Lung (tissue), 12 donors: ENCODE measurements around the gene SCAF1. TPM values are rescaled to one million over a fixed set of nuclear protein-coding genes. Genes with fewer than 3 reads are reported as not detected.

Source experiments
- ATAC-seq: fragments of 200-7000 bp; cut with Tn5 transposase; one replicate; pipeline ENCODE4 v1.9.1; 2020; ENCODE audit warnings: moderate number of reproducible peaks; ENCODE audit not compliant: insufficient read depth, low FRiP score
- DNase-seq, 3 donors: peaks; one replicate each; pipeline ENCODE4 v3.0.0-alpha.2; 2013 to 2017
- H3K27ac ChIP-seq, 2 donors: one replicate each; pipeline ENCODE4 v1.5.1; 2013; ENCODE audit warnings: mild to moderate bottlenecking in 2 of 2, moderate library complexity in 2 of 2, control low read depth in 1 of 2, inconsistent platforms in 1 of 2, low read depth in 1 of 2, low read length in 1 of 2
- H3K27me3 ChIP-seq, 3 donors: one replicate each; pipeline ENCODE4 v1.5.1; 2013; ENCODE audit warnings: low read length in 2 of 3; ENCODE audit not compliant: control insufficient read depth in 3 of 3, insufficient read depth in 3 of 3
- H3K36me3 ChIP-seq, 4 donors: one replicate each; pipeline ENCODE4 v1.5.1; 2013; ENCODE audit warnings: low read length in 4 of 4, mild to moderate bottlenecking in 1 of 4, moderate library complexity in 1 of 4; ENCODE audit not compliant: control insufficient read depth in 4 of 4, insufficient read depth in 4 of 4
- H3K4me1 ChIP-seq, 5 donors: one replicate each; pipeline ENCODE4 v1.5.1; 2013; ENCODE audit warnings: low read length in 5 of 5, mild to moderate bottlenecking in 2 of 5, moderate library complexity in 1 of 5; ENCODE audit not compliant: control insufficient read depth in 5 of 5, insufficient read depth in 5 of 5
- H3K4me3 ChIP-seq: one replicate; pipeline ENCODE4 v1.5.1; 2013; ENCODE audit warnings: mild to moderate bottlenecking, control low read depth, moderate library complexity
- H3K9ac ChIP-seq, 2 donors: one replicate each; pipeline ENCODE4 v1.5.1; 2013; ENCODE audit warnings: low read length in 2 of 2, control low read depth in 1 of 2; ENCODE audit not compliant: insufficient read depth in 1 of 2
- H3K9me3 ChIP-seq, 4 donors: one replicate each; pipeline ENCODE4 v1.5.1; 2013; ENCODE audit warnings: low read length in 3 of 4, mild to moderate bottlenecking in 1 of 4, moderate library complexity in 1 of 4; ENCODE audit not compliant: control insufficient read depth in 4 of 4, insufficient read depth in 3 of 4
- CTCF ChIP-seq: IDR thresholded peaks from 2 replicates; pipeline ENCODE4 v1.5.1; 2012; ENCODE audit warnings: mild to moderate bottlenecking; ENCODE audit errors: control extremely low read depth, extremely low read depth
- WGBS, 2 donors: extraction: QIAGEN DNeasy Blood & Tissue Kit; methylation state at CpG; one replicate each; pipeline ENCODE4 v1.1.7; 2013; 5-methylcytosine and 5-hydroxymethylcytosine counted together
- polyA plus RNA-seq, 2 donors: library from polyadenylated mRNA; stranded (reverse); fragments of 200-250 nt; gene quantifications; one replicate each; pipeline ENCODE4 v1.2.1, GENCODE V29; 2013
- total RNA-seq, 2 donors: library from RNA; depleted of rRNA in 1 of 2; stranded (reverse); fragments of >200 nt in 1 of 2; gene quantifications; one replicate each; pipeline ENCODE4 v1.2.1, GENCODE V29; 2014 to 2021
- donor health status: control.
- donor health status: control.
- donor health status: Bipolar disorder and iron deficiency.
- donor health status: healthy.
- donor health status: DM: yes; HTN: yes; CAD: no.

The SCAF1 gene
- total and polyA plus RNA-seq, 4 donors = 22.5 to 80.2 (median 25.5) TPM

- Histone ChIP-seq H3K27me3 (no peaks in the 10 kb centered on the region), H3K9ac (no peak overlapping the region), H3K4me3 (no peak overlapping the region), H3K4me1 (no peaks in the 10 kb centered on the region), H3K27ac (no peak overlapping the region), H3K9me3 (no peaks in the 10 kb centered on the region), H3K36me3 (peaks cover 10 to 81% (median 25%) of the 10 kb centered on the region in 4 donors)
- DNase-seq = no peak
- ATAC-seq = no peak
- WGBS, 2 donors = 97% methylated on average over 59 to 72 of the region's 72 CpGs
- TF ChIP-seq CTCF = no peak
Measured at GRCh38 chr19:49651029-49651819, 9.2 kb downstream of the SCAF1 start.

- Histone ChIP-seq H3K9me3 (no peaks in the 10 kb centered on the region), H3K9ac (no peak overlapping the region), H3K27ac (no peak overlapping the region), H3K4me1 (no peaks in the 10 kb centered on the region), H3K4me3 (no peak overlapping the region), H3K27me3 (no peaks in the 10 kb centered on the region), H3K36me3 (peaks cover 10 to 80% (median 26%) of the 10 kb centered on the region in 4 donors)
- WGBS, 2 donors = 97 to 98% methylated on average over 90 to 110 of the region's 110 CpGs
- ATAC-seq = no peak
- no peak for DNase-seq
- no peak for TF ChIP-seq CTCF
Measured at GRCh38 chr19:49651820-49652550, 10.0 kb downstream of the SCAF1 start.

DNA sequence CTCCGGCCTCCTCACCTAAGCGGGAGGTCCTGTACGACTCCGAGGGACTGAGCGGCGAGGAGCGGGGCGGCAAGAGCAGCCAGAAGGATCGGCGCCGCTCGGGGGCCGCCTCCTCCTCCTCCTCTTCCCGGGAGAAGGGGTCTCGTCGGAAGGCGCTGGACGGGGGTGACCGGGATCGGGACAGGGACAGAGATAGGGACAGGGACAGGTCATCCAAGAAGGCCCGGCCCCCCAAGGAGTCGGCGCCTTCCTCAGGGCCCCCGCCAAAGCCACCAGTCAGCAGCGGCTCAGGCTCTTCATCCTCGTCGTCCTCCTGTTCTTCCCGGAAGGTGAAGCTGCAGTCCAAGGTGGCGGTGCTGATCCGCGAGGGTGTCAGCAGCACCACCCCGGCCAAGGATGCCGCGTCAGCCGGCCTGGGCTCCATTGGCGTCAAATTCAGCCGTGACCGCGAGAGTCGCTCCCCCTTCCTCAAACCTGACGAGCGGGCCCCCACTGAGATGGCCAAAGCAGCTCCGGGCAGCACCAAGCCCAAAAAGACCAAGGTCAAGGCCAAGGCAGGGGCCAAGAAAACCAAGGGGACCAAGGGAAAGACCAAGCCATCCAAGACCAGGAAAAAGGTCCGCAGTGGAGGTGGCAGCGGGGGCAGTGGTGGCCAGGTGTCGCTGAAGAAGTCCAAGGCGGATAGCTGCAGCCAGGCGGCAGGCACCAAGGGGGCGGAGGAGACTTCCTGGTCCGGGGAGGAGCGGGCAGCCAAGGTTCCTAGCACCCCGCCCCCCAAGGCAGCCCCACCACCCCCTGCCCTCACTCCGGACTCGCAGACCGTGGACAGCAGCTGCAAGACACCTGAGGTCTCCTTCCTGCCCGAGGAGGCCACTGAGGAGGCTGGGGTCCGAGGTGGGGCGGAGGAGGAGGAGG lies 10.8 kb downstream of the SCAF1 start:
- ATAC-seq (no peak), DNase-seq (no peak)
- peaks cover 11 to 80% (median 27%) of the 10 kb centered on the region in 4 donors for H3K36me3 ChIP-seq
- TF ChIP-seq CTCF = no peak
- no peaks in the 10 kb centered on the region for H3K9me3 ChIP-seq
- no peak overlapping the region for H3K27ac ChIP-seq
- no peak overlapping the region for H3K9ac ChIP-seq
- 94 to 95% methylated on average over 41 to 58 of the region's 58 CpGs for WGBS, 2 donors
- H3K4me1 ChIP-seq = no peaks in the 10 kb centered on the region
- no peaks in the 10 kb centered on the region for H3K27me3 ChIP-seq
- H3K4me3 ChIP-seq = no peak overlapping the region
